Ovary (tissue), 1 donor: ENCODE results near the gene SFMBT2.

Source experiments
- EP300 ChIP-seq: sonication (generic); formaldehyde crosslinking; IDR thresholded peaks from one replicate; pipeline ENCODE4 v1.6.1; 2017; ENCODE audit warnings: antibody characterized with exemption
- POLR2A ChIP-seq: fragments of 450-650 bp; IDR thresholded peaks from one replicate; pipeline ENCODE4 v1.6.1; 2017; ENCODE audit warnings: antibody characterized with exemption, mild to moderate bottlenecking, moderate library complexity

DNA sequence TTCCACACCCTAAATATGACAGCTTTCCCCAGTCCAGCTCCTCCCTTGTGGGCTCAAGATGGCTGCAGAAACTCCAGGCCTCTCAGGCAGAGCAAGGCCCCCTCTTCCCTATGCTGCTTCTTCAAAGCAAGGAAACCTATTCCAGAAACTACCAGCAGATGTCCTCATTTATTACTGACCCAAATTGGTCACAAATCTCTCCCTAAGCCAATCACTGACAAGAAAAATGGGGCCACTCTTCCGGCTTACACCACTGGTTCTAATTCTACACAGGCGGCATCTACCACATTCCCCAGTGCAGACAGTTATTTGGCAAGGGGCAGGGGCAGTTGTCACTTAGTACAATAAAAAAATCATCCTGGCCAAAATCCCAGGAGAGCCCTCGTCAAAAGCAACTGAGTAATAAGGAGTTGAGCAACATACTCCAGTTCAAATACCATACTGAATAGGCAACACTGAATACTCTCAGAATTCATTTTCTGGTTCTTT, 150.4 kb downstream of the SFMBT2 start:
- TF ChIP-seq POLR2A (no peak), EP300 (no peak)
